H9 (cell line): Measurements from ENCODE around the gene REEP3. TPM values are rescaled to one million over a fixed set of nuclear protein-coding genes. Genes with fewer than 3 reads are reported as not detected.

Experiments
- DNase-seq: peaks from one replicate; pipeline ENCODE4 v3.0.0-alpha.2; 2017
- H2AFZ ChIP-seq: one replicate; pipeline ENCODE4 v1.6.1; 2013; ENCODE audit warnings: mild to moderate bottlenecking, low read length, control low read depth, moderate library complexity
- H2AK5ac ChIP-seq: 2 replicates; pipeline ENCODE4 v1.6.1; 2013; ENCODE audit warnings: low read length, control low read depth, mixed read lengths; ENCODE audit not compliant: insufficient read length
- H2BK120ac ChIP-seq: one replicate; pipeline ENCODE4 v1.6.1; 2013; ENCODE audit warnings: low read depth, mild to moderate bottlenecking, low read length, control low read depth, inconsistent platforms; ENCODE audit not compliant: poor library complexity, severe bottlenecking
- H2BK12ac ChIP-seq: 2 replicates; pipeline ENCODE4 v1.6.1; 2013; ENCODE audit warnings: low read length, control low read depth, mixed read lengths, low read depth; ENCODE audit not compliant: insufficient read length
- H2BK15ac ChIP-seq: 2 replicates; pipeline ENCODE4 v1.6.1; 2013; ENCODE audit warnings: low read depth, low read length, control low read depth
- H2BK20ac ChIP-seq: one replicate; pipeline ENCODE4 v1.6.1; 2013; ENCODE audit warnings: low read depth, mild to moderate bottlenecking, low read length, control low read depth, inconsistent platforms; ENCODE audit not compliant: poor library complexity, severe bottlenecking
- H2BK5ac ChIP-seq: 2 replicates; pipeline ENCODE4 v1.6.1; 2013; ENCODE audit warnings: low read length, control low read depth, mixed read lengths; ENCODE audit not compliant: insufficient read length
- H3K14ac ChIP-seq: 2 replicates; pipeline ENCODE4 v1.6.1; 2013; ENCODE audit warnings: low read length, control low read depth; ENCODE audit not compliant: insufficient read depth
- H3K18ac ChIP-seq: 2 replicates; pipeline ENCODE4 v1.6.1; 2013; ENCODE audit warnings: low read depth, mild to moderate bottlenecking, mixed read lengths, low read length, control low read depth; ENCODE audit not compliant: insufficient read length
- H3K23ac ChIP-seq: 2 replicates; pipeline ENCODE4 v1.6.1; 2013; ENCODE audit warnings: low read length, control low read depth, mixed read lengths, low read depth; ENCODE audit not compliant: insufficient read length
- H3K23me2 ChIP-seq: 2 replicates; pipeline ENCODE4 v1.6.1; 2013; ENCODE audit warnings: low read depth, mild to moderate bottlenecking, mixed read lengths, low read length, control low read depth; ENCODE audit not compliant: insufficient read length, poor library complexity, severe bottlenecking
- H3K27ac ChIP-seq: 2 replicates; pipeline ENCODE4 v1.5.1; 2013; ENCODE audit warnings: low read length, control low read depth, mixed read lengths, low read depth; ENCODE audit not compliant: insufficient read length
- H3K27me3 ChIP-seq: 2 replicates; pipeline ENCODE4 v1.6.1; 2013; ENCODE audit warnings: low read length, control low read depth, inconsistent platforms; ENCODE audit not compliant: insufficient read depth
- H3K4ac ChIP-seq: 2 replicates; pipeline ENCODE4 v1.6.1; 2013; ENCODE audit warnings: low read depth, mild to moderate bottlenecking, control low read depth, inconsistent platforms, low read length, moderate library complexity
- H3K4me1 ChIP-seq: 2 replicates; pipeline ENCODE4 v1.6.1; 2013; ENCODE audit warnings: low read length, control low read depth, inconsistent platforms; ENCODE audit not compliant: insufficient read depth
- H3K4me2 ChIP-seq: 2 replicates; pipeline ENCODE4 v1.6.1; 2013; ENCODE audit warnings: low read length, control low read depth, mixed read lengths; ENCODE audit not compliant: insufficient read length, insufficient read depth
- H3K56ac ChIP-seq: 2 replicates; pipeline ENCODE4 v1.6.1; 2013; ENCODE audit warnings: low read depth, mild to moderate bottlenecking, mixed read lengths, low read length, control low read depth; ENCODE audit not compliant: insufficient read length
- H3K79me1 ChIP-seq: 2 replicates; pipeline ENCODE4 v1.6.1; 2013; ENCODE audit warnings: low read depth, mild to moderate bottlenecking, moderate library complexity, low read length, control low read depth, inconsistent platforms; ENCODE audit not compliant: insufficient read depth, poor library complexity, severe bottlenecking
- H3K79me2 ChIP-seq: 2 replicates; pipeline ENCODE4 v1.6.1; 2013; ENCODE audit warnings: low read length, control low read depth, inconsistent platforms; ENCODE audit not compliant: insufficient read depth
- H3K9ac ChIP-seq: 2 replicates; pipeline ENCODE4 v1.6.1; 2013; ENCODE audit warnings: low read length, control low read depth, mixed read lengths; ENCODE audit not compliant: insufficient read length; ENCODE audit errors: extremely low read depth
- H3K9me3 ChIP-seq: one replicate; pipeline ENCODE4 v1.6.1; 2013; ENCODE audit warnings: low read depth, low read length, inconsistent platforms; ENCODE audit not compliant: control insufficient read depth
- H3T11ph ChIP-seq: one replicate; pipeline ENCODE4 v1.6.1; 2013; ENCODE audit warnings: mild to moderate bottlenecking, low read length, control low read depth, inconsistent platforms
- H4K20me1 ChIP-seq: one replicate; pipeline ENCODE4 v1.6.1; 2013; ENCODE audit not compliant: control insufficient read depth, insufficient read length, insufficient read depth
- H4K5ac ChIP-seq: 2 replicates; pipeline ENCODE4 v1.6.1; 2013; ENCODE audit warnings: low read depth, mild to moderate bottlenecking, mixed read lengths, low read length, control low read depth; ENCODE audit not compliant: insufficient read length
- H4K8ac ChIP-seq: replicated peaks from 2 replicates; pipeline ENCODE4 v1.6.1; 2013; ENCODE audit warnings: low read length, control low read depth, mixed read lengths, low read depth; ENCODE audit not compliant: insufficient read length
- H4K91ac ChIP-seq: 2 replicates; pipeline ENCODE4 v1.6.1; 2013; ENCODE audit warnings: low read depth, mild to moderate bottlenecking, moderate library complexity, mixed read lengths, low read length, control low read depth; ENCODE audit not compliant: insufficient read length
- H3K27ac Mint-ChIP-seq, 3 experiments: 2 replicates in 2 of 3; 3 replicates in 1 of 3; pipeline ENCODE4 v1.8.0; 2020 to 2021; ENCODE audit warnings: mixed read lengths in 3 of 3, mild to moderate bottlenecking in 1 of 3, moderate library complexity in 1 of 3
- H3K27me3 Mint-ChIP-seq: 2 replicates; pipeline ENCODE4 v1.8.0; 2021; ENCODE audit warnings: low read depth, mild to moderate bottlenecking, moderate library complexity, mixed read lengths
- H3K36me3 Mint-ChIP-seq, 3 experiments: 2 replicates in 2 of 3; 3 replicates in 1 of 3; pipeline ENCODE4 v1.8.0; 2020 to 2021; ENCODE audit warnings: low read depth in 3 of 3, mixed read lengths in 3 of 3; ENCODE audit not compliant: insufficient read depth in 1 of 3
- H3K4me1 Mint-ChIP-seq, 2 experiments: 2 replicates each; pipeline ENCODE4 v1.8.0; 2020; ENCODE audit warnings: mixed read lengths in 2 of 2
- H3K4me3 Mint-ChIP-seq, 2 experiments: 2 replicates in 1 of 2; 3 replicates in 1 of 2; pipeline ENCODE4 v1.8.0; 2020 to 2021; ENCODE audit warnings: mild to moderate bottlenecking in 2 of 2, mixed read lengths in 2 of 2, moderate library complexity in 1 of 2
- H3K9me3 Mint-ChIP-seq, 2 experiments: 2 replicates in 1 of 2; 3 replicates in 1 of 2; pipeline ENCODE4 v1.8.0; 2020; ENCODE audit warnings: mild to moderate bottlenecking in 2 of 2, mixed read lengths in 2 of 2, moderate library complexity in 1 of 2
- WGBS: extraction: QIAGEN DNeasy Blood & Tissue Kit; methylation state at CpG from one replicate; pipeline ENCODE4 v1.1.7; 2013; ENCODE audit warnings: missing lambda C conversion rate, low lambda C conversion rate, mixed read lengths; ENCODE audit not compliant: insufficient read length; ENCODE audit errors: extremely low coverage; 5-methylcytosine and 5-hydroxymethylcytosine counted together
- total RNA-seq: library from RNA; stranded (reverse); gene quantifications from 2 replicates; pipeline ENCODE4 v1.2.1, GENCODE V29; 2021
- TF ChIP-seq, protein P1 (sequence below): fragments of 200-600 bp; sonication (generic); conservative IDR thresholded peaks from 3 replicates; pipeline ENCODE4 v1.8.0; 2021; ENCODE audit warnings: antibody characterized with exemption, mild to moderate bottlenecking

Gene REEP3
- total RNA-seq, 1 experiment from 2014 or later = 21.4 TPM

DNA sequence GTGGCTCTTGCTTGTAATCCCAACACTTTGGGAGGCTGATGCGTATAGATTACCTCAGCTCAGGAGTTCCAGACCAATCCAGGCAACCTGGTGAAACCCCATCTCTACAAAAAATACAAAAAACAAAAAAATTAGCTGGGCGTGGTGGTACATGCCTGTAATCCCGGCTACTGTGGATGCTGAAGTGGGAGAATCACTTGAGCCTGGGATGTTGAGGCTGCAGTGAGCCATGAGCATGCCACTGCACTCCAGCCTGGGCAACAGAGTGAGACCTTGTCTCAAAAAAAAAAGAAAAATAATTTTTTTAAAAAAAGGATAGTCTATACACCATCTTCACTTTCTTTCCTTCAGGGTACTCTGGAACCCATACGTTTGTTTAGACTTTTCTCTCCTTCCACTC is 6.2 kb downstream of the REEP3 start:
- no peaks in the 10 kb centered on the region for H3K9me3 ChIP-seq
- no peak overlapping the region for H3K18ac ChIP-seq
- H2BK120ac ChIP-seq = no peak overlapping the region
- H2BK20ac ChIP-seq = no peak overlapping the region
- H2BK5ac ChIP-seq = no peak overlapping the region
- Mint-ChIP-seq H3K27ac (no peak overlapping the region), H3K4me1 (peaks cover 22 to 23% of the 10 kb centered on the region in 2 experiments), H3K4me3 (no peak overlapping the region), H3K36me3 (peaks cover 5 to 19% (median 10%) of the 10 kb centered on the region in 3 experiments; a peak in 5 of 7 replicates), H3K9me3 (no peaks in the 10 kb centered on the region), H3K27me3 (peaks cover 4% of the 10 kb centered on the region; the same call in 1 of the 2 replicates)
- H2BK15ac ChIP-seq = no peak overlapping the region
- no peaks in the 10 kb centered on the region for H4K20me1 ChIP-seq
- H3K4me2 ChIP-seq = no peak overlapping the region
- no peak overlapping the region for H2AFZ ChIP-seq
- no peak overlapping the region for H3K4ac ChIP-seq
- no peak for DNase-seq
- H4K8ac ChIP-seq = no peak overlapping the region
- no peak overlapping the region for H2AK5ac ChIP-seq
- no peak overlapping the region for H3K23ac ChIP-seq
- H3K27ac ChIP-seq = no peak overlapping the region
- no peak overlapping the region for H4K91ac ChIP-seq
- H3K56ac ChIP-seq = no peak overlapping the region
- H3K4me1 ChIP-seq = no peaks in the 10 kb centered on the region; the same call in 1 of the 2 replicates
- H3K27me3 ChIP-seq = no peaks in the 10 kb centered on the region
- H3T11ph ChIP-seq = no peak overlapping the region
- H3K79me2 ChIP-seq = peaks cover 28% of the 10 kb centered on the region; the same call in 1 of the 2 replicates
- no CpG with 5 or more reads among the region's 4 CpGs for WGBS
- H4K5ac ChIP-seq = no peak overlapping the region
- TF ChIP-seq, protein P1, sequence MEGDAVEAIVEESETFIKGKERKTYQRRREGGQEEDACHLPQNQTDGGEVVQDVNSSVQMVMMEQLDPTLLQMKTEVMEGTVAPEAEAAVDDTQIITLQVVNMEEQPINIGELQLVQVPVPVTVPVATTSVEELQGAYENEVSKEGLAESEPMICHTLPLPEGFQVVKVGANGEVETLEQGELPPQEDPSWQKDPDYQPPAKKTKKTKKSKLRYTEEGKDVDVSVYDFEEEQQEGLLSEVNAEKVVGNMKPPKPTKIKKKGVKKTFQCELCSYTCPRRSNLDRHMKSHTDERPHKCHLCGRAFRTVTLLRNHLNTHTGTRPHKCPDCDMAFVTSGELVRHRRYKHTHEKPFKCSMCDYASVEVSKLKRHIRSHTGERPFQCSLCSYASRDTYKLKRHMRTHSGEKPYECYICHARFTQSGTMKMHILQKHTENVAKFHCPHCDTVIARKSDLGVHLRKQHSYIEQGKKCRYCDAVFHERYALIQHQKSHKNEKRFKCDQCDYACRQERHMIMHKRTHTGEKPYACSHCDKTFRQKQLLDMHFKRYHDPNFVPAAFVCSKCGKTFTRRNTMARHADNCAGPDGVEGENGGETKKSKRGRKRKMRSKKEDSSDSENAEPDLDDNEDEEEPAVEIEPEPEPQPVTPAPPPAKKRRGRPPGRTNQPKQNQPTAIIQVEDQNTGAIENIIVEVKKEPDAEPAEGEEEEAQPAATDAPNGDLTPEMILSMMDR = no peak
- H3K9ac ChIP-seq = no peak overlapping the region
- no peak overlapping the region for H2BK12ac ChIP-seq
- H3K79me1 ChIP-seq = peaks cover 13% of the 10 kb centered on the region
- H3K23me2 ChIP-seq = no peaks in the 10 kb centered on the region
- no peak overlapping the region for H3K14ac ChIP-seq
